Spleen (tissue), 7 donors: ENCODE measurements around the gene SRD5A1.

Source experiments
- CTCF ChIP-seq, 11 experiments: fragments of 200-600 bp in 7 of 11; fragments of 450-650 bp in 4 of 11; sonication (generic) in 4 of 11; IDR thresholded peaks in 8 of 11; conservative IDR thresholded peaks in 3 of 11; 1 replicate in 7 of 11; 2 replicates in 4 of 11; pipeline versions ENCODE4 v1.4.0 to v1.8.0; 2016 to 2021; ENCODE audit warnings: antibody characterized with exemption in 11 of 11, inconsistent platforms in 4 of 11, mild to moderate bottlenecking in 1 of 11
- POLR2A ChIP-seq, 3 donors: fragments of 450-650 bp; IDR thresholded peaks; one replicate each; pipeline ENCODE4 v1.5.1; 2017; ENCODE audit warnings: antibody characterized with exemption in 3 of 3, mild to moderate bottlenecking in 1 of 3
- donor health status: DM: no; HTN: no; CAD: no; lungs with moderate emphysema.
- donor health status: DM: no; HTN: no; CAD: no.
- donor health status: DM: no; HTN: no; CAD: no.

GRCh38 chr5:6623228-6623627 is 10.0 kb upstream of the SRD5A1 start:
- TF ChIP-seq CTCF (IDR thresholded peaks at IDR 0.05 in 8 of 11, conservative IDR thresholded peaks at IDR 0.05 in 3 of 11) = no peak
- TF ChIP-seq POLR2A (IDR thresholded peaks at IDR 0.05) = no peak
